Measurements from ENCODE around the gene TBC1D5. TPM values are rescaled to one million over a fixed set of nuclear protein-coding genes. Genes with fewer than 3 reads are reported as not detected.

The TBC1D5 gene
- total and polyA plus RNA-seq, 2 of the 4 experiments (the other 2 are of a cell fraction), result 16.4 to 57.0 TPM

- Histone ChIP-seq H2AK9ac (replicated peaks; ENCODE audit: low read depth, low read length, poor library complexity) (no peak overlapping the region), H3K4ac (ENCODE audit: low read depth, low read length) (no peak overlapping the region), H3K27ac (ENCODE audit: insufficient read depth, low read length) (no peak overlapping the region), H3K4me2 (ENCODE audit: low read depth, low read length) (no peak overlapping the region), H2AK5ac (ENCODE audit: low read depth, low read length) (no peak overlapping the region), H3K18ac (ENCODE audit: low read depth, low read length) (no peak overlapping the region), H3K14ac (replicated peaks; ENCODE audit: low read depth, low read length) (no peak overlapping the region), H4K20me1 (ENCODE audit: insufficient read depth, low read length) (no peaks in the 10 kb centered on the region), H3K9me1 (ENCODE audit: insufficient read depth, low read length) (0 out of 2 replicates have a peak, but pooled peaks cover 3% of the 10 kb centered on the region), H4K8ac (ENCODE audit: low read depth in 2 of 2, low read length in 2 of 2) (no peak overlapping the region), H3K36me3 (ENCODE audit: control insufficient read depth, insufficient read depth, low read length) (no peaks in the 10 kb centered on the region), H3K9ac (ENCODE audit: low read depth, low read length) (no peak overlapping the region), H3K23ac (ENCODE audit: low read depth, low read length) (no peak overlapping the region), H2BK5ac (ENCODE audit: low read depth, low read length, poor library complexity, severe bottlenecking) (no peak overlapping the region), H4K91ac (ENCODE audit: insufficient read depth, low read depth, low read length) (no peak overlapping the region), H2AFZ (replicated peaks; ENCODE audit: low read length, poor library complexity) (no peak overlapping the region), H3K9me3 (ENCODE audit: control insufficient read depth, insufficient read depth, low read length) (no peaks in the 10 kb centered on the region), H2BK20ac (ENCODE audit: low read depth, low read length) (no peak overlapping the region), H3K79me1 (ENCODE audit: low read depth in 1 of 2, low read length in 2 of 2) (no peaks in the 10 kb centered on the region), H3K27me3 (ENCODE audit: control insufficient read depth, insufficient read depth, low read length) (no peaks in the 10 kb centered on the region), H3K4me3 (ENCODE audit: insufficient read depth, low read depth, low read length) (no peak overlapping the region), H3K4me1 (ENCODE audit: control insufficient read depth, insufficient read depth, low read length) (no peaks in the 10 kb centered on the region), H3K56ac (ENCODE audit: extremely low read depth, insufficient read depth, low read length) (no peak overlapping the region), H4K5ac (ENCODE audit: low read depth, low read length) (no peak overlapping the region), H2BK120ac (ENCODE audit: low read depth, low read length) (no peak overlapping the region), H2BK15ac (ENCODE audit: low read depth, low read length) (no peak overlapping the region)
- CTCF ChIA-PET, result interaction anchor here (0.6 kb wide), 1 partner anchor 680 kb away, joined by 3 read pairs; no protein-coding TSS in a partner anchor
- intact Hi-C loops (cut with micrococcal nuclease) (no loop called here), in situ Hi-C loops (cut with MboI; ENCODE audit: low sequenced_read_pairs) (no loop called here), dilution Hi-C loops (cut with HindIII; ENCODE audit: low sequenced_read_pairs, unreplicated experiment) (no loop called here)
- no peak for ATAC-seq (ENCODE audit: low read depth)
- DNase-seq, result no peak
- no CpG with 5 or more reads among the region's 1 CpG for WGBS, 2 experiments (ENCODE audit: extremely low coverage in 2 of 2, insufficient read length in 1 of 2)
- POLR2A ChIA-PET (ENCODE audit: unreplicated experiment), result no interaction called here
- TF ChIP-seq MAFK (IDR thresholded peaks at IDR 0.05; ENCODE audit: low read depth, low read length) (no peak), RAD21 (IDR thresholded peaks at IDR 0.05; ENCODE audit: low read length) (no peak), BHLHE40 (IDR thresholded peaks at IDR 0.05; ENCODE audit: low read depth, low read length) (no peak), CTCF (conservative IDR thresholded peaks at IDR 0.05; ENCODE audit: low read depth, low read length) (no peak), CEBPB (IDR thresholded peaks at IDR 0.05; ENCODE audit: low read depth, low read length) (no peak), SMC3 (IDR thresholded peaks at IDR 0.05; ENCODE audit: low read depth, low read length) (no peak), RCOR1 (IDR thresholded peaks at IDR 0.05; ENCODE audit: insufficient replicate concordance, low read length) (no peak), MXI1 (IDR thresholded peaks at IDR 0.05; ENCODE audit: borderline replicate concordance, low read depth, low read length) (no peak), POLR2A (IDR thresholded peaks at IDR 0.05; ENCODE audit: low read depth, low read length) (no peak), NFE2L2 (IDR thresholded peaks at IDR 0.05; ENCODE audit: low read depth, low read length) (no peak), RFX5 (IDR thresholded peaks at IDR 0.05; ENCODE audit: low read depth, low read length) (no peak), MAZ (IDR thresholded peaks at IDR 0.05; ENCODE audit: borderline replicate concordance, low read depth, low read length) (no peak), CHD1 (IDR thresholded peaks at IDR 0.05; ENCODE audit: low read depth, low read length) (no peak), FOS (IDR thresholded peaks at IDR 0.05; ENCODE audit: low read depth, low read length) (no peak)
- TF ChIP-seq, protein P1, sequence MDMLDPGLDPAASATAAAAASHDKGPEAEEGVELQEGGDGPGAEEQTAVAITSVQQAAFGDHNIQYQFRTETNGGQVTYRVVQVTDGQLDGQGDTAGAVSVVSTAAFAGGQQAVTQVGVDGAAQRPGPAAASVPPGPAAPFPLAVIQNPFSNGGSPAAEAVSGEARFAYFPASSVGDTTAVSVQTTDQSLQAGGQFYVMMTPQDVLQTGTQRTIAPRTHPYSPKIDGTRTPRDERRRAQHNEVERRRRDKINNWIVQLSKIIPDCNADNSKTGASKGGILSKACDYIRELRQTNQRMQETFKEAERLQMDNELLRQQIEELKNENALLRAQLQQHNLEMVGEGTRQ (IDR thresholded peaks at IDR 0.05; ENCODE audit: low read depth, low read length), result no peak
- TF ChIP-seq, protein P2, sequence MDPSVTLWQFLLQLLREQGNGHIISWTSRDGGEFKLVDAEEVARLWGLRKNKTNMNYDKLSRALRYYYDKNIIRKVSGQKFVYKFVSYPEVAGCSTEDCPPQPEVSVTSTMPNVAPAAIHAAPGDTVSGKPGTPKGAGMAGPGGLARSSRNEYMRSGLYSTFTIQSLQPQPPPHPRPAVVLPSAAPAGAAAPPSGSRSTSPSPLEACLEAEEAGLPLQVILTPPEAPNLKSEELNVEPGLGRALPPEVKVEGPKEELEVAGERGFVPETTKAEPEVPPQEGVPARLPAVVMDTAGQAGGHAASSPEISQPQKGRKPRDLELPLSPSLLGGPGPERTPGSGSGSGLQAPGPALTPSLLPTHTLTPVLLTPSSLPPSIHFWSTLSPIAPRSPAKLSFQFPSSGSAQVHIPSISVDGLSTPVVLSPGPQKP (IDR thresholded peaks at IDR 0.05; ENCODE audit: borderline replicate concordance, low read depth, low read length), result no peak
- BruUV-seq (replicated peaks), result no TSS peak
Observed at GRCh38 chr3:17349093-17349492, 393.3 kb downstream of the TBC1D5 start.

All from IMR-90 (cell line).